Fibroblast of mammary gland (primary cell): ENCODE data around the gene BCAS3.
"Not testable (repeated sequence)": the region's sequence is repeated elsewhere in the genome, so short reads cannot be mapped to it uniquely, and the experiment has no call there.

ENCODE experiments used
- DNase-seq: peaks from one replicate; pipeline ENCODE4 v3.0.0-alpha.2; 2010; ENCODE audit warnings: low read depth
- H3K4me3 ChIP-seq: 2 replicates; pipeline ENCODE4 v1.5.1; 2011; ENCODE audit warnings: low read depth, mild to moderate bottlenecking, low read length, moderate library complexity; ENCODE audit not compliant: control insufficient read depth
- TF ChIP-seq, protein P1 (sequence below): conservative IDR thresholded peaks from 2 replicates; pipeline ENCODE4 v1.5.1; 2011; ENCODE audit warnings: low read depth, low read length, inconsistent platforms; ENCODE audit not compliant: control insufficient read depth, insufficient read depth

Gene BCAS3

DNA sequence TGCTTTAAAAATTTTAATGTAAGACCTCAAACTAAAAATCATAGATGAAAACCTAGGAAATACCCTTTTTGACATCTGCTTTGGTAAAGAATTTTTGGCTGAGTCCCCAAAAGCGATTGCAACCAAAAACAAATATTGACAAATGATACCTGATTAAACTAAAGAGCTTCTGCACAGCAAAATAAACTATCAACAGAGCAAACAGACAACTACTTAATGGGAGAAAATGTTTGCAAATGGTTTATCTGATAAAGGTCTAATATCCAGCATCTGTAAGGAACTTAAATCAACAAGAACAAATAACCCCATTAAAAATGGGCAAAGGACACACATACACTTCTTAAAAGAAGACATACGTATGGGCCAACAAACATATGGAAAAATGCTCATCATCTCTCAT lies 242.5 kb downstream of the BCAS3 start:
- DNase-seq = no peak
- TF ChIP-seq, protein P1, sequence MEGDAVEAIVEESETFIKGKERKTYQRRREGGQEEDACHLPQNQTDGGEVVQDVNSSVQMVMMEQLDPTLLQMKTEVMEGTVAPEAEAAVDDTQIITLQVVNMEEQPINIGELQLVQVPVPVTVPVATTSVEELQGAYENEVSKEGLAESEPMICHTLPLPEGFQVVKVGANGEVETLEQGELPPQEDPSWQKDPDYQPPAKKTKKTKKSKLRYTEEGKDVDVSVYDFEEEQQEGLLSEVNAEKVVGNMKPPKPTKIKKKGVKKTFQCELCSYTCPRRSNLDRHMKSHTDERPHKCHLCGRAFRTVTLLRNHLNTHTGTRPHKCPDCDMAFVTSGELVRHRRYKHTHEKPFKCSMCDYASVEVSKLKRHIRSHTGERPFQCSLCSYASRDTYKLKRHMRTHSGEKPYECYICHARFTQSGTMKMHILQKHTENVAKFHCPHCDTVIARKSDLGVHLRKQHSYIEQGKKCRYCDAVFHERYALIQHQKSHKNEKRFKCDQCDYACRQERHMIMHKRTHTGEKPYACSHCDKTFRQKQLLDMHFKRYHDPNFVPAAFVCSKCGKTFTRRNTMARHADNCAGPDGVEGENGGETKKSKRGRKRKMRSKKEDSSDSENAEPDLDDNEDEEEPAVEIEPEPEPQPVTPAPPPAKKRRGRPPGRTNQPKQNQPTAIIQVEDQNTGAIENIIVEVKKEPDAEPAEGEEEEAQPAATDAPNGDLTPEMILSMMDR = no peak
- no peak overlapping the region for H3K4me3 ChIP-seq

DNA sequence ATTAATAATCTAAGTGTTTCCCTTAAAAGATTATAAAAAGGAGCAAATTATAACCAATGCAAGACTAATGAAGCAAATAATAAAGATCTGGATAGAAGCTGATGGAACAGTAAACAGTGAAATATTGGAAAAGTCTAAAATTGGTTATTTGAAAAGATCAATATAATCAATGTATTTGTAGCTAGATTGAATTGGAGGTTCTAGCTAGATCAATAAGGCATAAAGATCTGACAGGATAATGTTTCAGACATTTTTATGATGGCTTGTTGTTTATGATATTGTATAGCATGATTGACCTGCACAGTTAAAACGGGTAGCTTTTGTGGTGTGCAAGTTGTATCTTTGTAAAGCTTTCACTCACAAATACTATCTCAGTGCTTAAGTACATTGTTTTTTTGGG lies 245.3 kb downstream of the BCAS3 start:
- no peak for DNase-seq
- TF ChIP-seq, protein P1 = no peak
- H3K4me3 ChIP-seq = no peak overlapping the region

DNA sequence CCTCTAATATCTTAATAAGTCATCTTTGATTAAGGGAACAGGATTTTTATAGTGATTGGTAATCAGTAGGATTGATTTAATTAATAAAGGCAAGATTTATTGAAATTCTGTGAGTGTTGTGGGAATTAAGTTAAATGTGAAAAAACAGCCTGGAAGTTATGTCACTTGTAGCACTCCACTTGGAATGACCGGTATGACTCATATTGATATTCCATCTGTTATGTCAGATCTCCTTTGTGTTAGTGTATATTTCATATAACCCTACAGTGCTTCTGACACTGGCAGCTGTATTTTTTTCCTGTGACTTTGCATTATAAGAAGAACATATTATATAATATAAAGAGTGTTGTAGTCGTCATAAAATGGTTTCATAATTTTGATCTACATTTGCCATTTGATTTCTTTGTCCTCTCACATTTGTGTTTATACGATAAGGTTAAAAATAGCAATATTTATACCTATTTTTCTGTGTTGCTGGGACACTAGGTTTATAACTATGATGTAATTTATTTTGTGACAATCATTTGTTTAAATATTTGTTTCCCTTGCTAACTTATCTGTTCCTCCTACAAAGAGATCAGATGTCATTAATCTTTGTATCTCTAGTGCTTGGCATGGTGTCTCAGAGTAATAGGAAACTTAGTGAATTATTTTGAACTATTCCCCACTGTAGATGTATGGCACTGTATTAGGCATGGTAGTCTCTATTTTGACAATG lies 249.0 kb downstream of the BCAS3 start:
- TF ChIP-seq, protein P1 = no peak
- no peak overlapping the region for H3K4me3 ChIP-seq
- DNase-seq = peak; percentile 14

DNA sequence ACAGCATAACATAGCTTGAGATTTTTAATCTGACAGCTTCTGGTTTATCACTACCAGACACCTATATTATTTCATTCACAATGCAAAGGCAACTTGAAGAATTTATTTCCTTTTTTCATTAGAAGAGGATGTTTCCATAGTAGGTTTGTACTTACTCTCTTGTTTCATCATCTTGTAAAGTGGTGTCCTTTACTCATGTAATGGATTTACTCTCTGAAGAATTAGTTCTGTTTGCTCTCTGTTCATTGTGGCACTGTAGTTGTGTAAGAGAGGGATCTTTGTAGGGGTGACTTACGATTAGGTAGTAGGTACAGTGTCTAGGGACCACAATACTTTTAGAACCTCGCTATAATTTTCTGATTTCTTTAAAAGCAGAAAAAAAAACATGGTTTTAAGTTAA lies 256.1 kb downstream of the BCAS3 start:
- TF ChIP-seq, protein P1 = no peak
- DNase-seq = no peak
- H3K4me3 ChIP-seq = no peak overlapping the region

DNA sequence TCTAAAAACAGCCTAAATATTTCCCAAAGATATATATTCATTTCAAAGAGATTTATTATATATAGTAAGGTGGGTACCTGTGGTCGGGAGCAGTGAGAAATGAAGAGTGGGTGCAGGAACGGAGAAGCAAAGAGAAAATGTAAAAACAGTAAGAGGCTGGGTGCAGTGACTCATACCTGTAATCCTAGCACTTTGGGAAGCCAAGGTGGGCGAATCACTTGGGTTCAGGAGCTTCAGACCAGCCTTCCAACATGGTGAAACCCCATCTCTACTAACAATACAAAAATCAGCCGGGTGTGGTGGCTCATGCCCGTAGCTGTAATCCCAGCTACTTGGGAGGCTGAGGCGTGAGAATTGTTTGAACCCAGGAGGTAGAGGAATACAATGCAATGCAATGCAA lies 257.1 kb downstream of the BCAS3 start:
- TF ChIP-seq, protein P1 = no peak
- no peak overlapping the region for H3K4me3 ChIP-seq
- DNase-seq = no peak

DNA sequence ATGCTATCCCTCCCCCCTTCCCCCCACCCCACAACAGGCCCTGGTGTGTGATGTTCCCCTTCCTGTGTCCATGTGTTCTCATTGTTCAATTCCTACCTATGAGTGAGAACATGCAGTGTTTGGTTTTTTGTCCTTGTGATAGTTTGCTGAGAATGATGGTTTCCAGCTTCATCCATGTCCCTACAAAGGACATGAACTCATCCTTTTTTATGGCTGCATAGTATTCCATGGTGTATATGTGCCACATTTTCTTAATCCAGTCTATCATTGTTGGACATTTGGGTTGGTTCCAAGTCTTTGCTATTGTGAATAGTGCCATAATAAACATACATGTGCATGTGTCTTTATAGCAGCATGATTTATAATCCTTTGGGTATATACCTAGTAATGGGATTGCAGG lies 258.3 kb downstream of the BCAS3 start:
- not testable (repeated sequence) for H3K4me3 ChIP-seq, DNase-seq

DNA sequence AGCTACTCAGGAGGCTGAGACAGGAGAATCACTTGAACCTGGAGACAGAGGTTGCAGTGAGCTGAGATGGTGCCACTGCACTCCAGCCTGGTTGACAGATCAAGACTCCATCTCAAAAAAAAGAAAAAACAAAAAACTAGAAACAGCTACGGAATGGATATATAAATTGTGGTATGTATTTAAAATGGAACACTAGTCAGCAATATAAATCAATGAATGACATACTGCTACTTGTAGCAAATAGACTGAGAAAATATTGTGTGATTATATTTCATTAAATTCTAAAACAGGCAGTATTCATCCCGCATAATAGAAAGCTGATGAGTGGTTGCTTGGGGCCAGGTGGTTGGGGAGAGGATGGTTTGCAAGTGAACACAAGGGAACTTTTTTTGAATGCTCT lies 261.7 kb downstream of the BCAS3 start:
- H3K4me3 ChIP-seq = no peak overlapping the region
- no peak for DNase-seq
- TF ChIP-seq, protein P1 = no peak
